DOHH2 (cell line): ENCODE data around the gene MGAT4C.
"Not testable (repeated sequence)": the region's sequence is repeated elsewhere in the genome, so short reads cannot be mapped to it uniquely, and the experiment has no call there.

Experiments used
- EZH2phosphoT487 ChIP-seq: fragments of 200-600 bp; sonication (generic); IDR thresholded peaks from 2 replicates; pipeline ENCODE4 v1.6.1; 2017; ENCODE audit warnings: borderline replicate concordance, mild to moderate bottlenecking, antibody characterized with exemption, low read length, moderate library complexity, mixed read lengths
- TF ChIP-seq, protein P1 (sequence below): fragments of 200-600 bp; sonication (generic); IDR thresholded peaks from one replicate; pipeline ENCODE4 v1.5.1; 2014; ENCODE audit warnings: antibody characterized with exemption, mild to moderate bottlenecking, low read depth, low read length; ENCODE audit not compliant: poor library complexity, severe bottlenecking

DNA sequence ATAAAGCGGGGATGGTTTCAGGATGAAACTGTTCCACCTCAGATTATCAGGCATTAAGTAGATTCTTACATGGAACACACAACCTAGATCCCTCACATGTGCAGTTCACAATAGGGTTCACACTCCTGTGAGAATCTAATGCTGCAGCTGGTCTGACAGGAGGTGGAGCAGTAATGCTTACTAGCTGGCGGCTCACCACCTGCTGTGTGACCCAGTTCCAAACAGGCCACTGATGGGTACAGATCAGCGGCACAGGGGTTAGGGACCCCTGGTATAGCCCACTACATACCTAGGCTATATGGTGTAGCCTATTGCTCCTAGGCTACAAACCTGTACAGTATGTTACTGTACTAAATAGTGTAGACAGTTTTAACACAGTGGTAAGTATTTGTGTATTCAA, 129.3 kb downstream of the MGAT4C start:
- TF ChIP-seq, protein P1, sequence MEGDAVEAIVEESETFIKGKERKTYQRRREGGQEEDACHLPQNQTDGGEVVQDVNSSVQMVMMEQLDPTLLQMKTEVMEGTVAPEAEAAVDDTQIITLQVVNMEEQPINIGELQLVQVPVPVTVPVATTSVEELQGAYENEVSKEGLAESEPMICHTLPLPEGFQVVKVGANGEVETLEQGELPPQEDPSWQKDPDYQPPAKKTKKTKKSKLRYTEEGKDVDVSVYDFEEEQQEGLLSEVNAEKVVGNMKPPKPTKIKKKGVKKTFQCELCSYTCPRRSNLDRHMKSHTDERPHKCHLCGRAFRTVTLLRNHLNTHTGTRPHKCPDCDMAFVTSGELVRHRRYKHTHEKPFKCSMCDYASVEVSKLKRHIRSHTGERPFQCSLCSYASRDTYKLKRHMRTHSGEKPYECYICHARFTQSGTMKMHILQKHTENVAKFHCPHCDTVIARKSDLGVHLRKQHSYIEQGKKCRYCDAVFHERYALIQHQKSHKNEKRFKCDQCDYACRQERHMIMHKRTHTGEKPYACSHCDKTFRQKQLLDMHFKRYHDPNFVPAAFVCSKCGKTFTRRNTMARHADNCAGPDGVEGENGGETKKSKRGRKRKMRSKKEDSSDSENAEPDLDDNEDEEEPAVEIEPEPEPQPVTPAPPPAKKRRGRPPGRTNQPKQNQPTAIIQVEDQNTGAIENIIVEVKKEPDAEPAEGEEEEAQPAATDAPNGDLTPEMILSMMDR = not testable (repeated sequence)
- not testable (repeated sequence) for TF ChIP-seq EZH2phosphoT487
